IMR-90 (cell line): ENCODE measurements around the gene ZSWIM9. TPM values are rescaled to one million over a fixed set of nuclear protein-coding genes. Genes with fewer than 3 reads are reported as not detected.

Experiments
- ATAC-seq: fragments of 200-7000 bp; cut with Tn5 transposase; 2 replicates; pipeline ENCODE4 v1.9.1; 2020; ENCODE audit warnings: low read depth, mild to moderate bottlenecking, moderate library complexity
- BruUV-seq: library from RNA; stranded (reverse); fragments of 400-500 nt; replicated peaks from 2 replicates; lab custom pipeline; 2021; lab: Mats Ljungman, UMichigan
- CTCF ChIA-PET: fragments of 300-600 bp; formaldehyde crosslinking; extraction: SDS; loops from one replicate; lab custom pipeline; 2021; ENCODE audit warnings: antibody characterized with exemption; lab: Yijun Ruan, JAX
- POLR2A ChIA-PET: fragments of 300-600 bp; sonication (Branson Sonifier 250); formaldehyde crosslinking; loops from one replicate; lab custom pipeline; 2022; ENCODE audit warnings: antibody characterized with exemption; ENCODE audit not compliant: unreplicated experiment; lab: Charles Lee
- DNase-seq: peaks from one replicate; pipeline ENCODE4 v3.0.0; 2013
- H2AFZ ChIP-seq: replicated peaks from 2 replicates; pipeline ENCODE3; 2013; ENCODE audit warnings: low read length, mild to moderate bottlenecking; ENCODE audit not compliant: poor library complexity
- H2AK5ac ChIP-seq: 2 replicates; pipeline ENCODE4 v1.6.1; 2013; ENCODE audit warnings: low read depth, low read length, inconsistent platforms
- H2AK9ac ChIP-seq: replicated peaks from 2 replicates; pipeline ENCODE3; 2013; ENCODE audit warnings: mild to moderate bottlenecking, low read depth, low read length, moderate library complexity; ENCODE audit not compliant: poor library complexity
- H2BK120ac ChIP-seq: 2 replicates; pipeline ENCODE4 v1.6.1; 2013; ENCODE audit warnings: low read depth, low read length, inconsistent platforms
- H2BK15ac ChIP-seq: 3 replicates; pipeline ENCODE4 v1.6.1; 2013; ENCODE audit warnings: low read depth, low read length, inconsistent platforms
- H2BK20ac ChIP-seq: 2 replicates; pipeline ENCODE4 v1.6.1; 2013; ENCODE audit warnings: low read depth, mild to moderate bottlenecking, inconsistent platforms, low read length, moderate library complexity
- H2BK5ac ChIP-seq: 2 replicates; pipeline ENCODE4 v1.6.1; 2013; ENCODE audit warnings: mild to moderate bottlenecking, low read depth, low read length, inconsistent platforms; ENCODE audit not compliant: poor library complexity, severe bottlenecking
- H3K14ac ChIP-seq: replicated peaks from 2 replicates; pipeline ENCODE4 v1.6.1; 2013; ENCODE audit warnings: low read depth, low read length, inconsistent platforms
- H3K18ac ChIP-seq: 2 replicates; pipeline ENCODE4 v1.6.1; 2013; ENCODE audit warnings: low read depth, low read length, control low read depth
- H3K23ac ChIP-seq: 2 replicates; pipeline ENCODE4 v1.6.1; 2013; ENCODE audit warnings: low read depth, low read length, inconsistent platforms
- H3K27ac ChIP-seq: 2 replicates; pipeline ENCODE4 v1.5.1; 2013; ENCODE audit warnings: mild to moderate bottlenecking, control low read depth, low read length; ENCODE audit not compliant: insufficient read depth
- H3K27me3 ChIP-seq: 2 replicates; pipeline ENCODE4 v1.6.1; 2013; ENCODE audit warnings: low read length; ENCODE audit not compliant: control insufficient read depth, insufficient read depth
- H3K36me3 ChIP-seq: 2 replicates; pipeline ENCODE4 v1.6.1; 2013; ENCODE audit warnings: low read length, mixed read lengths; ENCODE audit not compliant: control insufficient read depth, insufficient read depth
- H3K4ac ChIP-seq: 2 replicates; pipeline ENCODE4 v1.6.1; 2013; ENCODE audit warnings: low read depth, low read length, inconsistent platforms
- H3K4me1 ChIP-seq: 2 replicates; pipeline ENCODE4 v1.6.1; 2013; ENCODE audit warnings: low read length, mixed read lengths; ENCODE audit not compliant: control insufficient read depth, insufficient read depth
- H3K4me2 ChIP-seq: 2 replicates; pipeline ENCODE4 v1.6.1; 2013; ENCODE audit warnings: low read depth, mild to moderate bottlenecking, control low read depth, low read length, moderate library complexity
- H3K4me3 ChIP-seq: 2 replicates; pipeline ENCODE4 v1.5.1; 2013; ENCODE audit warnings: low read depth, mild to moderate bottlenecking, control low read depth, low read length, moderate library complexity; ENCODE audit not compliant: insufficient read depth
- H3K56ac ChIP-seq: 2 replicates; pipeline ENCODE4 v1.6.1; 2013; ENCODE audit warnings: low read length, inconsistent platforms; ENCODE audit not compliant: insufficient read depth; ENCODE audit errors: extremely low read depth
- H3K79me1 ChIP-seq, 2 experiments: 2 replicates each; pipeline ENCODE4 v1.6.1; 2013; ENCODE audit warnings: low read length in 2 of 2, inconsistent platforms in 1 of 2, low read depth in 1 of 2
- H3K9ac ChIP-seq: 2 replicates; pipeline ENCODE4 v1.6.1; 2013; ENCODE audit warnings: low read depth, low read length, control low read depth
- H3K9me1 ChIP-seq: 2 replicates; pipeline ENCODE4 v1.6.1; 2013; ENCODE audit warnings: low read length, inconsistent platforms; ENCODE audit not compliant: insufficient read depth
- H3K9me3 ChIP-seq: 2 replicates; pipeline ENCODE4 v1.6.1; 2013; ENCODE audit warnings: low read length; ENCODE audit not compliant: control insufficient read depth, insufficient read depth
- H4K20me1 ChIP-seq: 2 replicates; pipeline ENCODE4 v1.6.1; 2013; ENCODE audit warnings: low read length, inconsistent platforms; ENCODE audit not compliant: insufficient read depth
- H4K5ac ChIP-seq: 2 replicates; pipeline ENCODE4 v1.6.1; 2013; ENCODE audit warnings: mild to moderate bottlenecking, low read depth, low read length, control low read depth
- H4K8ac ChIP-seq, 2 experiments: 2 replicates each; pipeline ENCODE4 v1.6.1; 2013; ENCODE audit warnings: low read depth in 2 of 2, low read length in 2 of 2, control low read depth in 1 of 2, inconsistent platforms in 1 of 2
- H4K91ac ChIP-seq: 2 replicates; pipeline ENCODE4 v1.6.1; 2013; ENCODE audit warnings: low read depth, low read length, inconsistent platforms; ENCODE audit not compliant: insufficient read depth
- MXI1 ChIP-seq: IDR thresholded peaks from 2 replicates; pipeline ENCODE4 v1.6.1; 2012; ENCODE audit warnings: low read depth, mild to moderate bottlenecking, low read length, moderate library complexity, borderline replicate concordance
- SMC3 ChIP-seq: fragments of 150-350 bp; IDR thresholded peaks from 2 replicates; pipeline ENCODE4 v1.6.1; 2016; ENCODE audit warnings: low read depth, mild to moderate bottlenecking, antibody characterized with exemption, low read length, moderate library complexity
- USF2 ChIP-seq: fragments of 150-350 bp; IDR thresholded peaks from 2 replicates; pipeline ENCODE4 v1.6.1; 2017; ENCODE audit warnings: mild to moderate bottlenecking, antibody characterized with exemption, low read length, low read depth
- WGBS, 2 experiments: methylation state at CpG; one replicate each; pipeline versions ENCODE4 v1.1.5 to v1.1.7; 2013; ENCODE audit warnings: missing lambda C conversion rate in 2 of 2; ENCODE audit not compliant: insufficient read length in 1 of 2; ENCODE audit errors: extremely low coverage in 2 of 2; 5-methylcytosine and 5-hydroxymethylcytosine counted together
- dilution Hi-C: fragments of 300-500 bp; cut with HindIII; formaldehyde crosslinking; loops from one replicate; pipeline ENCODE4 v1.14.3; 2018; ENCODE audit warnings: low sequenced_read_pairs; ENCODE audit not compliant: unreplicated experiment
- in situ Hi-C: fragments of 300-500 bp; cut with MboI; formaldehyde crosslinking; loops from 3 replicates; pipeline ENCODE4 v1.14.3; 2019; ENCODE audit warnings: low sequenced_read_pairs, inconsistent platforms, mixed read lengths
- intact Hi-C: fragments of 100-400 bp; cut with micrococcal nuclease; formaldehyde crosslinking; loops from 2 replicates; pipeline ENCODE4 v1.10.0; 2022
- polyA plus RNA-seq, 3 experiments: library from polyadenylated mRNA; depleted of rRNA; stranded (reverse); fragments of >200 nt; gene quantifications; 2 replicates each; pipeline ENCODE4 v1.2.3, GENCODE V29; 2012; ENCODE audit warnings: low replicate concordance in 1 of 3
- total RNA-seq: library from RNA; depleted of rRNA; stranded (reverse); fragments of >200 nt; gene quantifications from 2 replicates; pipeline ENCODE4 v1.2.3, GENCODE V29; 2012

Gene ZSWIM9
- total and polyA plus RNA-seq, 2 of the 4 experiments (the other 2 are of a cell fraction): 0.54 to 2.2 TPM

GRCh38 chr19:48244281-48244680 lies 73.8 kb downstream of the ZSWIM9 start:
- dilution Hi-C loops: no loop called here
- Histone ChIP-seq H3K18ac (no peak overlapping the region), H2AK5ac (no peak overlapping the region), H3K56ac (no peak overlapping the region), H4K5ac (no peak overlapping the region), H3K4ac (no peak overlapping the region), H3K14ac (no peak overlapping the region), H3K23ac (no peak overlapping the region), H3K4me2 (no peak overlapping the region; the same call in 1 of the 2 replicates), H3K9ac (no peak overlapping the region), H2BK5ac (no peak overlapping the region), H4K8ac (peak overlapping the region in 1 of 2 experiments; percentile 17; a peak in 1 of 4 replicates), H3K36me3 (peaks cover 8% of the 10 kb centered on the region), H3K4me3 (no peak overlapping the region), H2BK20ac (no peak overlapping the region), H3K9me1 (no peaks in the 10 kb centered on the region), H3K9me3 (no peaks in the 10 kb centered on the region), H2BK120ac (no peak overlapping the region), H4K91ac (no peak overlapping the region), H3K27ac (no peak overlapping the region), H2AFZ (no peak overlapping the region), H2AK9ac (no peak overlapping the region), H4K20me1 (no peaks in the 10 kb centered on the region), H3K4me1 (peaks cover 5% of the 10 kb centered on the region), H2BK15ac (no peak overlapping the region), H3K79me1 (peaks cover 4 to 7% of the 10 kb centered on the region in 2 experiments; a peak in 2 of 4 replicates), H3K27me3 (no peaks in the 10 kb centered on the region)
- POLR2A ChIA-PET: no interaction called here
- DNase-seq (no peak), ATAC-seq (no peak)
- TF ChIP-seq MXI1 (no peak), USF2 (no peak), SMC3 (no peak)
- intact Hi-C loops: no loop called here
- WGBS, 2 experiments: 44% methylated on average over 2 of the region's 5 CpGs; no CpG with 5 or more reads in 1 of the 2 experiments
- CTCF ChIA-PET: no interaction called here
- BruUV-seq: no TSS peak
- in situ Hi-C loops: no loop called here
